Activated naive CD4-positive, alpha-beta T cell treated with anti-CD3 and anti-CD28 coated beads, Interleukin-2, amount 50 U/mL, for 24 hours (primary cell): ENCODE results near the gene SLC43A1.

Source experiments
- H3K27ac Mint-ChIP-seq: one replicate; pipeline ENCODE4 v1.8.0; 2021; ENCODE audit warnings: mild to moderate bottlenecking, mixed read lengths
- H3K27me3 Mint-ChIP-seq: one replicate; pipeline ENCODE4 v1.8.0; 2021; ENCODE audit warnings: mixed read lengths
- H3K36me3 Mint-ChIP-seq: one replicate; pipeline ENCODE4 v1.8.0; 2021; ENCODE audit warnings: mixed read lengths
- H3K4me1 Mint-ChIP-seq: one replicate; pipeline ENCODE4 v1.8.0; 2021; ENCODE audit warnings: mixed read lengths
- H3K4me3 Mint-ChIP-seq: one replicate; pipeline ENCODE4 v1.8.0; 2021; ENCODE audit warnings: mild to moderate bottlenecking, mixed read lengths
- H3K9me3 Mint-ChIP-seq: one replicate; pipeline ENCODE4 v1.8.0; 2021; ENCODE audit warnings: mixed read lengths

The SLC43A1 gene

GRCh38 chr11:57466680-57467079 is 48.8 kb downstream of the SLC43A1 start:
- no peaks in the 10 kb centered on the region for H3K9me3 Mint-ChIP-seq
- H3K36me3 Mint-ChIP-seq, result no peaks in the 10 kb centered on the region
- H3K27me3 Mint-ChIP-seq, result peaks cover 2% of the 10 kb centered on the region
- no peak overlapping the region for H3K27ac Mint-ChIP-seq
- no peak overlapping the region for H3K4me3 Mint-ChIP-seq
- H3K4me1 Mint-ChIP-seq, result no peaks in the 10 kb centered on the region

- Mint-ChIP-seq H3K36me3 (no peaks in the 10 kb centered on the region), H3K27ac (no peak overlapping the region), H3K9me3 (no peaks in the 10 kb centered on the region)
Measured at GRCh38 chr11:57464539-57465181, 50.8 kb downstream of the SLC43A1 start.

GRCh38 chr11:57463671-57464538 is 51.6 kb downstream of the SLC43A1 start:
- Mint-ChIP-seq H3K4me1 (peaks cover 10% of the 10 kb centered on the region), H3K27ac (no peak overlapping the region), H3K36me3 (no peaks in the 10 kb centered on the region), H3K4me3 (no peak overlapping the region), H3K9me3 (no peaks in the 10 kb centered on the region), H3K27me3 (peaks cover 11% of the 10 kb centered on the region)

More at GRCh38 chr11:57464539-57465181, 50.8 kb downstream of the SLC43A1 start:
- peaks cover 8% of the 10 kb centered on the region for H3K27me3 Mint-ChIP-seq
- no peak overlapping the region for H3K4me3 Mint-ChIP-seq
- H3K4me1 Mint-ChIP-seq, result peaks cover 5% of the 10 kb centered on the region

GRCh38 chr11:57462597-57462996 is 52.9 kb downstream of the SLC43A1 start:
- peak overlapping the region; percentile 19 for H3K4me3 Mint-ChIP-seq
- peaks cover 14% of the 10 kb centered on the region for H3K27me3 Mint-ChIP-seq
- H3K9me3 Mint-ChIP-seq, result no peaks in the 10 kb centered on the region
- no peak overlapping the region for H3K27ac Mint-ChIP-seq
- peaks cover 16% of the 10 kb centered on the region for H3K4me1 Mint-ChIP-seq
- no peaks in the 10 kb centered on the region for H3K36me3 Mint-ChIP-seq

- H3K4me3 Mint-ChIP-seq, result peak overlapping the region; percentile 55
- H3K4me1 Mint-ChIP-seq, result peaks cover 23% of the 10 kb centered on the region
- no peak overlapping the region for H3K27ac Mint-ChIP-seq
- peaks cover 14% of the 10 kb centered on the region for H3K27me3 Mint-ChIP-seq
- no peaks in the 10 kb centered on the region for H3K36me3 Mint-ChIP-seq
- no peaks in the 10 kb centered on the region for H3K9me3 Mint-ChIP-seq
Measured at GRCh38 chr11:57461841-57462489, 53.5 kb downstream of the SLC43A1 start.

GRCh38 chr11:57460758-57461749 is 54.4 kb downstream of the SLC43A1 start:
- H3K36me3 Mint-ChIP-seq, result no peaks in the 10 kb centered on the region
- peaks cover 14% of the 10 kb centered on the region for H3K27me3 Mint-ChIP-seq
- no peaks in the 10 kb centered on the region for H3K9me3 Mint-ChIP-seq
- peaks cover 25% of the 10 kb centered on the region for H3K4me1 Mint-ChIP-seq
- H3K4me3 Mint-ChIP-seq, result peak overlapping the region; percentile 55
- no peak overlapping the region for H3K27ac Mint-ChIP-seq

- Mint-ChIP-seq H3K9me3 (no peaks in the 10 kb centered on the region), H3K27ac (peak within 1 kb of the TSS; percentile 9), H3K36me3 (no peaks in the 10 kb centered on the region), H3K27me3 (peaks cover 14% of the 10 kb centered on the region), H3K4me3 (peak within 1 kb of the TSS; percentile 72), H3K4me1 (peaks cover 25% of the 10 kb centered on the region)
Measured at GRCh38 chr11:57460022-57460757, 55.3 kb downstream of the SLC43A1 start, which contains the start of gene RTN4RL2. RTN4RL2 (plus strand) TSS chr11:57460528; CDS start chr11:57460866, 338 bp downstream.

- Mint-ChIP-seq H3K4me3 (peak overlapping the region; percentile 91), H3K27ac (peak overlapping the region; percentile 68), H3K27me3 (peaks cover 14% of the 10 kb centered on the region), H3K9me3 (no peaks in the 10 kb centered on the region), H3K36me3 (no peaks in the 10 kb centered on the region), H3K4me1 (peaks cover 25% of the 10 kb centered on the region)
Measured at GRCh38 chr11:57459164-57460021, 56.1 kb downstream of the SLC43A1 start.

- Mint-ChIP-seq H3K9me3 (no peaks in the 10 kb centered on the region), H3K4me3 (peak overlapping the region; percentile 91), H3K27ac (peak overlapping the region; percentile 68), H3K36me3 (no peaks in the 10 kb centered on the region), H3K4me1 (peaks cover 25% of the 10 kb centered on the region), H3K27me3 (peaks cover 14% of the 10 kb centered on the region)
Measured at GRCh38 chr11:57458410-57459163, 56.9 kb downstream of the SLC43A1 start.

GRCh38 chr11:57458060-57458409 is 57.5 kb downstream of the SLC43A1 start:
- Mint-ChIP-seq H3K4me3 (peak overlapping the region; percentile 52), H3K4me1 (peaks cover 25% of the 10 kb centered on the region), H3K27ac (no peak overlapping the region), H3K27me3 (peaks cover 14% of the 10 kb centered on the region), H3K36me3 (no peaks in the 10 kb centered on the region), H3K9me3 (no peaks in the 10 kb centered on the region)

GRCh38 chr11:57457643-57458023 is 57.9 kb downstream of the SLC43A1 start:
- Mint-ChIP-seq H3K27ac (no peak overlapping the region), H3K9me3 (no peaks in the 10 kb centered on the region), H3K4me1 (peaks cover 25% of the 10 kb centered on the region), H3K36me3 (no peaks in the 10 kb centered on the region), H3K27me3 (peaks cover 13% of the 10 kb centered on the region), H3K4me3 (peak overlapping the region; percentile 52)

- no peak overlapping the region for H3K27ac Mint-ChIP-seq
Measured at GRCh38 chr11:57456960-57457642, 58.4 kb downstream of the SLC43A1 start.

More at GRCh38 chr11:57456960-57457642, 58.4 kb downstream of the SLC43A1 start:
- no peaks in the 10 kb centered on the region for H3K9me3 Mint-ChIP-seq
- H3K4me3 Mint-ChIP-seq, result peak overlapping the region; percentile 52
- peaks cover 13% of the 10 kb centered on the region for H3K27me3 Mint-ChIP-seq
- no peaks in the 10 kb centered on the region for H3K36me3 Mint-ChIP-seq
- peaks cover 25% of the 10 kb centered on the region for H3K4me1 Mint-ChIP-seq
